ENCODE data around the gene MCM3AP.
"Not testable (repeated sequence)": the region's sequence is repeated elsewhere in the genome, so short reads cannot be mapped to it uniquely, and the experiment has no call there.

MCM3AP gene

GRCh38 chr21:46266946-46267345, 18.5 kb downstream of the MCM3AP start:
- DNase-seq = no peak

- no peak for DNase-seq
These were observed 19.5 kb downstream of the MCM3AP start for GRCh38 chr21:46265736-46266525.

- no peak for DNase-seq
These were observed 20.7 kb downstream of the MCM3AP start for GRCh38 chr21:46264690-46265144.

- DNase-seq = no peak
These were observed 21.2 kb downstream of the MCM3AP start for GRCh38 chr21:46264046-46264689.

- DNase-seq = no peak
These were observed 28.9 kb downstream of the MCM3AP start for GRCh38 chr21:46256501-46256994.

- DNase-seq = no peak
These were observed 29.6 kb downstream of the MCM3AP start for GRCh38 chr21:46255758-46256337.

- no peak for DNase-seq
These were observed 30.2 kb downstream of the MCM3AP start for GRCh38 chr21:46255166-46255565.

- no peak for DNase-seq
These were observed 31.0 kb downstream of the MCM3AP start for GRCh38 chr21:46254208-46254975.

- DNase-seq = no peak
These were observed 31.7 kb downstream of the MCM3AP start for GRCh38 chr21:46253610-46254124.

- no peak for DNase-seq
These were observed 32.6 kb downstream of the MCM3AP start for GRCh38 chr21:46252840-46253239.

- DNase-seq = no peak
These were observed 35.2 kb downstream of the MCM3AP start for GRCh38 chr21:46250146-46250725.

- no peak for DNase-seq
These were observed 36.6 kb downstream of the MCM3AP start for GRCh38 chr21:46248827-46249226.

GRCh38 chr21:46248422-46248782, 37.0 kb downstream of the MCM3AP start:
- no peak for DNase-seq

GRCh38 chr21:46247699-46248421, 37.6 kb downstream of the MCM3AP start:
- no peak for DNase-seq

- DNase-seq = no peak
These were observed 39.1 kb downstream of the MCM3AP start for GRCh38 chr21:46246345-46246744.

- no peak for DNase-seq
These were observed 40.0 kb downstream of the MCM3AP start for GRCh38 chr21:46245213-46245915.

GRCh38 chr21:46244602-46245001, 40.8 kb downstream of the MCM3AP start:
- DNase-seq = no peak

- no peak for DNase-seq
These were observed 41.5 kb downstream of the MCM3AP start for GRCh38 chr21:46243960-46244361.

- no peak for DNase-seq
These were observed 42.1 kb downstream of the MCM3AP start for GRCh38 chr21:46243325-46243724.

GRCh38 chr21:46241577-46241976, 43.8 kb downstream of the MCM3AP start:
- not testable (repeated sequence) for DNase-seq

GRCh38 chr21:46239817-46240325, 45.5 kb downstream of the MCM3AP start:
- DNase-seq = no peak

All from activated T-cell treated with anti-CD3 and anti-CD28 coated beads for 4 hours (primary cell).